Gastroesophageal sphincter (tissue), 4 donors: ENCODE data around the gene OXSR1. TPM values are rescaled to one million over a fixed set of nuclear protein-coding genes. Genes with fewer than 3 reads are reported as not detected.

Source experiments
- ATAC-seq: fragments of 150-250 bp; one replicate; pipeline ENCODE4 v1.9.1; 2016; ENCODE audit warnings: mild to moderate bottlenecking, moderate library complexity
- H3K27ac ChIP-seq, 4 donors: fragments of 200-600 bp; sonication (generic) in 3 of 4; 1 replicate in 3 of 4; 2 replicates in 1 of 4; pipeline ENCODE4 v1.5.1; 2016 to 2019
- H3K27me3 ChIP-seq: fragments of 200-600 bp; sonication (generic); one replicate; pipeline ENCODE4 v1.5.1; 2019
- H3K36me3 ChIP-seq, 2 donors: fragments of 200-600 bp; sonication (generic); one replicate each; pipeline ENCODE4 v1.5.1; 2019; ENCODE audit warnings: control low read depth in 1 of 2
- H3K4me1 ChIP-seq, 3 donors: fragments of 200-600 bp; sonication (generic); 1 replicate in 2 of 3; 2 replicates in 1 of 3; pipeline ENCODE4 v1.5.1; 2016 to 2019; ENCODE audit warnings: control low read depth in 2 of 3
- H3K4me3 ChIP-seq, 2 donors: fragments of 200-600 bp; sonication (generic); one replicate each; pipeline ENCODE4 v1.5.1; 2019; ENCODE audit warnings: mild to moderate bottlenecking in 1 of 2, moderate library complexity in 1 of 2
- H3K9me3 ChIP-seq, 3 donors: fragments of 200-600 bp; sonication (generic); one replicate each; pipeline ENCODE4 v1.5.1; 2017 to 2019; ENCODE audit warnings: control low read depth in 2 of 3
- CTCF ChIP-seq, 4 experiments: fragments of 200-600 bp in 2 of 4; fragments of 450-650 bp in 2 of 4; sonication (generic) in 1 of 4; IDR thresholded peaks; one replicate each; pipeline ENCODE4 v1.5.1; 2017 to 2019; ENCODE audit warnings: antibody characterized with exemption in 4 of 4, mild to moderate bottlenecking in 2 of 4, moderate library complexity in 2 of 4
- EP300 ChIP-seq: sonication (generic); formaldehyde crosslinking; IDR thresholded peaks from one replicate; pipeline ENCODE4 v1.6.1; 2017; ENCODE audit warnings: antibody characterized with exemption, mild to moderate bottlenecking
- POLR2A ChIP-seq, 2 donors: fragments of 450-650 bp; IDR thresholded peaks; one replicate each; pipeline ENCODE4 v1.6.1; 2017; ENCODE audit warnings: antibody characterized with exemption in 2 of 2, mild to moderate bottlenecking in 2 of 2, moderate library complexity in 1 of 2
- POLR2AphosphoS5 ChIP-seq: sonication (generic); formaldehyde crosslinking; IDR thresholded peaks from one replicate; pipeline ENCODE4 v1.6.1; 2017; ENCODE audit warnings: antibody characterized with exemption
- WGBS, 2 donors: methylation state at CpG; one replicate each; pipeline ENCODE4 v1.1.5; 2018; ENCODE audit warnings: low coverage in 1 of 2; 5-methylcytosine and 5-hydroxymethylcytosine counted together
- total RNA-seq, 4 donors: library from RNA; depleted of rRNA; stranded (reverse); fragments of >200 nt; gene quantifications; one replicate each; pipeline ENCODE4 v1.1.0, GENCODE V29; 2016

The OXSR1 gene
- total RNA-seq, 4 donors from 2014 or later, result 29.5 to 41.0 (median 34.3) TPM

- no peak overlapping the region for H3K4me3 ChIP-seq
- no peak overlapping the region for H3K27ac ChIP-seq
- H3K36me3 ChIP-seq, result peaks cover 0 to 48% of the 10 kb centered on the region in 2 donors
- WGBS, 2 donors, result 90 to 91% methylated on average over 2 of the region's 3 CpGs
- no peaks in the 10 kb centered on the region for H3K27me3 ChIP-seq
- H3K9me3 ChIP-seq, result no peaks in the 10 kb centered on the region
- no peaks in the 10 kb centered on the region for H3K4me1 ChIP-seq
- ATAC-seq, result no peak
- TF ChIP-seq CTCF (IDR thresholded peaks at IDR 0.05) (no peak), EP300 (no peak), POLR2A (IDR thresholded peaks at IDR 0.05) (no peak), POLR2AphosphoS5 (no peak)
Observed at GRCh38 chr3:38219609-38220197, 54.4 kb downstream of the OXSR1 start.

- H3K27ac ChIP-seq, result no peak overlapping the region
Observed at GRCh38 chr3:38221005-38221404, 55.7 kb downstream of the OXSR1 start.

GRCh38 chr3:38222032-38222634, 56.8 kb downstream of the OXSR1 start:
- Histone ChIP-seq H3K9me3 (no peaks in the 10 kb centered on the region), H3K36me3 (peaks cover 5 to 60% of the 10 kb centered on the region in 2 donors), H3K4me3 (no peak overlapping the region), H3K27ac (no peak overlapping the region), H3K4me1 (no peaks in the 10 kb centered on the region), H3K27me3 (no peaks in the 10 kb centered on the region)
- 77 to 87% methylated on average over 7 of the region's 7 CpGs for WGBS, 2 donors
- no peak for TF ChIP-seq CTCF (IDR thresholded peaks at IDR 0.05)
- TF ChIP-seq EP300, result no peak
- TF ChIP-seq POLR2AphosphoS5, result no peak
- no peak for TF ChIP-seq POLR2A (IDR thresholded peaks at IDR 0.05)
- ATAC-seq, result no peak

More at GRCh38 chr3:38221005-38221404, 55.7 kb downstream of the OXSR1 start:
- ATAC-seq, result no peak
- TF ChIP-seq POLR2AphosphoS5 (no peak), EP300 (no peak), POLR2A (IDR thresholded peaks at IDR 0.05) (no peak), CTCF (IDR thresholded peaks at IDR 0.05) (no peak)
- Histone ChIP-seq H3K9me3 (no peaks in the 10 kb centered on the region), H3K27me3 (no peaks in the 10 kb centered on the region), H3K4me3 (no peak overlapping the region), H3K36me3 (peaks cover 5 to 60% of the 10 kb centered on the region in 2 donors), H3K4me1 (no peaks in the 10 kb centered on the region)
- 100% methylated on average over 1 of the region's 1 CpG for WGBS, 2 donors

GRCh38 chr3:38224357-38224756, 59.0 kb downstream of the OXSR1 start:
- ATAC-seq, result no peak
- Histone ChIP-seq H3K9me3 (no peaks in the 10 kb centered on the region), H3K36me3 (peaks cover 5 to 72% of the 10 kb centered on the region in 2 donors), H3K4me3 (no peak overlapping the region), H3K27ac (no peak overlapping the region), H3K27me3 (no peaks in the 10 kb centered on the region), H3K4me1 (no peaks in the 10 kb centered on the region)
- TF ChIP-seq EP300, result no peak
- TF ChIP-seq CTCF (IDR thresholded peaks at IDR 0.05), result no peak
- TF ChIP-seq POLR2AphosphoS5, result no peak
- 92 to 93% methylated on average over 4 of the region's 4 CpGs for WGBS, 2 donors

GRCh38 chr3:38226273-38226672, 60.9 kb downstream of the OXSR1 start:
- Histone ChIP-seq H3K4me1 (no peaks in the 10 kb centered on the region), H3K4me3 (no peak overlapping the region), H3K36me3 (peaks cover 5 to 87% of the 10 kb centered on the region in 2 donors), H3K27me3 (no peaks in the 10 kb centered on the region), H3K9me3 (no peaks in the 10 kb centered on the region), H3K27ac (no peak overlapping the region)
- TF ChIP-seq CTCF (IDR thresholded peaks at IDR 0.05), result no peak
- TF ChIP-seq POLR2AphosphoS5, result no peak
- TF ChIP-seq POLR2A (IDR thresholded peaks at IDR 0.05), result no peak
- no peak for TF ChIP-seq EP300
- 88 to 89% methylated on average over 2 of the region's 2 CpGs for WGBS, 2 donors
- no peak for ATAC-seq
